HEK293 (cell line): ENCODE data around the gene MED10.

Experiments used
- CTCF ChIA-PET: fragments of 350-600 bp; formaldehyde crosslinking; extraction: SDS; loops from one replicate; lab custom pipeline; 2021; ENCODE audit warnings: antibody characterized with exemption; lab: Yijun Ruan, JAX
- POLR2A ChIA-PET: fragments of 300-600 bp; formaldehyde crosslinking; extraction: SDS; loops from one replicate; lab custom pipeline; 2020; ENCODE audit warnings: antibody characterized with exemption, inconsistent platforms; lab: Yijun Ruan, JAX
- H3K27ac ChIP-seq: fragments of 200-500 bp; sonication (Bioruptor generic); 2 replicates; pipeline ENCODE4 v1.5.1; 2014; ENCODE audit warnings: low read depth, low read length, control low read depth, inconsistent platforms; ENCODE audit errors: extremely low read depth
- H3K36me3 ChIP-seq, 2 experiments: fragments of 200-500 bp in 1 of 2; sonication (Bioruptor generic) in 1 of 2; 1 replicate in 1 of 2; 2 replicates in 1 of 2; pipeline ENCODE4 v1.5.1; 2014 to 2017; ENCODE audit warnings: inconsistent platforms in 2 of 2, low read length in 2 of 2; ENCODE audit not compliant: control insufficient read depth in 2 of 2, insufficient read depth in 1 of 2
- H3K4me1 ChIP-seq: fragments of 200-500 bp; sonication (Bioruptor generic); 2 replicates; pipeline ENCODE4 v1.5.1; 2014; ENCODE audit warnings: mild to moderate bottlenecking, low read length, inconsistent platforms; ENCODE audit not compliant: control insufficient read depth, insufficient read depth
- H3K4me3 ChIP-seq: 2 replicates; pipeline ENCODE4 v1.5.1; 2011; ENCODE audit warnings: low read depth, mild to moderate bottlenecking, control low read depth, low read length, moderate library complexity
- H3K9me3 ChIP-seq: fragments of 200-500 bp; sonication (Bioruptor generic); 2 replicates; pipeline ENCODE4 v1.5.1; 2014; ENCODE audit warnings: low read depth, low read length, inconsistent platforms; ENCODE audit not compliant: control insufficient read depth, insufficient read depth
- ATF2 ChIP-seq: fragments of 450-650 bp; formaldehyde crosslinking; IDR thresholded peaks from 2 replicates; pipeline ENCODE4 v1.5.1; 2016; ENCODE audit warnings: missing biosample characterization, missing genetic modification characterization, low read depth
- GLI2 ChIP-seq: fragments of 450-650 bp; formaldehyde crosslinking; IDR thresholded peaks from 2 replicates; pipeline ENCODE4; 2017; ENCODE audit warnings: missing biosample characterization, missing genetic modification characterization, low read depth, borderline replicate concordance
- IKZF3 ChIP-seq: fragments of 450-650 bp; IDR thresholded peaks from 2 replicates; pipeline ENCODE4 v1.5.0; 2018; ENCODE audit warnings: missing biosample characterization, mild to moderate bottlenecking, missing genetic modification characterization, moderate library complexity
- MZF1 ChIP-seq: fragments of 450-650 bp; formaldehyde crosslinking; IDR thresholded peaks from 2 replicates; pipeline ENCODE4 v1.5.1; 2017; ENCODE audit warnings: missing biosample characterization, missing genetic modification characterization, borderline replicate concordance
- OSR2 ChIP-seq: fragments of 450-650 bp; formaldehyde crosslinking; IDR thresholded peaks from 2 replicates; pipeline ENCODE4 v1.5.1; 2016; ENCODE audit warnings: missing biosample characterization, missing genetic modification characterization
- PRDM10 ChIP-seq: fragments of 450-650 bp; formaldehyde crosslinking; IDR thresholded peaks from 2 replicates; pipeline ENCODE4 v1.5.1; 2016; ENCODE audit warnings: missing biosample characterization, missing genetic modification characterization
- SP3 ChIP-seq: fragments of 450-650 bp; formaldehyde crosslinking; IDR thresholded peaks from 2 replicates; pipeline ENCODE4 v1.5.1; 2016; ENCODE audit warnings: missing biosample characterization, missing genetic modification characterization
- ZBTB17 ChIP-seq: fragments of 450-650 bp; formaldehyde crosslinking; IDR thresholded peaks from 2 replicates; pipeline ENCODE4 v1.5.1; 2016; ENCODE audit warnings: missing biosample characterization, missing genetic modification characterization
- ZBTB20 ChIP-seq: fragments of 450-650 bp; formaldehyde crosslinking; IDR thresholded peaks from 2 replicates; pipeline ENCODE4 v1.5.1; 2016; ENCODE audit warnings: missing biosample characterization, missing genetic modification characterization
- ZBTB26 ChIP-seq: fragments of 450-650 bp; formaldehyde crosslinking; optimal IDR thresholded peaks from 2 replicates; pipeline ENCODE3; 2016; ENCODE audit warnings: missing biosample characterization, mild to moderate bottlenecking, missing genetic modification characterization
- ZNF114 ChIP-seq: fragments of 450-650 bp; formaldehyde crosslinking; IDR thresholded peaks from 2 replicates; pipeline ENCODE4 v1.5.0; 2017; ENCODE audit warnings: missing biosample characterization, missing genetic modification characterization
- ZNF280D ChIP-seq: fragments of 450-650 bp; formaldehyde crosslinking; IDR thresholded peaks from 2 replicates; pipeline ENCODE4 v1.5.1; 2016; ENCODE audit warnings: missing biosample characterization, missing genetic modification characterization
- ZNF311 ChIP-seq: fragments of 450-650 bp; formaldehyde crosslinking; IDR thresholded peaks from 2 replicates; pipeline ENCODE4 v1.5.1; 2017; ENCODE audit warnings: missing biosample characterization, missing genetic modification characterization, borderline replicate concordance
- ZNF362 ChIP-seq: fragments of 450-650 bp; formaldehyde crosslinking; IDR thresholded peaks from 2 replicates; pipeline ENCODE4 v1.5.1; 2016; ENCODE audit warnings: missing biosample characterization, missing genetic modification characterization
- ZNF391 ChIP-seq: fragments of 450-650 bp; formaldehyde crosslinking; IDR thresholded peaks from 2 replicates; pipeline ENCODE4 v1.5.1; 2016; ENCODE audit warnings: low read depth, missing biosample characterization, missing genetic modification characterization, borderline replicate concordance
- ZNF514 ChIP-seq: fragments of 450-650 bp; formaldehyde crosslinking; IDR thresholded peaks from 2 replicates; pipeline ENCODE4 v1.5.1; 2016; ENCODE audit warnings: missing biosample characterization, missing genetic modification characterization
- ZNF580 ChIP-seq: fragments of 450-650 bp; formaldehyde crosslinking; IDR thresholded peaks from 2 replicates; pipeline ENCODE4 v1.5.1; 2016; ENCODE audit warnings: missing biosample characterization, missing genetic modification characterization
- ZNF585B ChIP-seq: fragments of 450-650 bp; formaldehyde crosslinking; IDR thresholded peaks from 2 replicates; pipeline ENCODE4 v1.5.1; 2016; ENCODE audit warnings: missing biosample characterization, missing genetic modification characterization
- ZNF785 ChIP-seq: fragments of 450-650 bp; formaldehyde crosslinking; IDR thresholded peaks from 2 replicates; pipeline ENCODE4 v1.5.1; 2016; ENCODE audit warnings: missing biosample characterization, missing genetic modification characterization
- ZSCAN16 ChIP-seq: fragments of 450-650 bp; formaldehyde crosslinking; IDR thresholded peaks from 2 replicates; pipeline ENCODE4 v1.5.1; 2016; ENCODE audit warnings: missing biosample characterization, missing genetic modification characterization

The MED10 gene

GRCh38 chr5:6394429-6395101, 16.2 kb upstream of the MED10 start:
- H3K27ac ChIP-seq: no peak overlapping the region
- H3K9me3 ChIP-seq: no peaks in the 10 kb centered on the region
- ChIA-PET CTCF (interaction anchor here (0.5 kb wide), 1 partner anchor 41 kb away, joined by 3 read pairs; no protein-coding TSS in a partner anchor), POLR2A (no interaction called here)
- no peak overlapping the region for H3K4me3 ChIP-seq
- no peaks in the 10 kb centered on the region for H3K4me1 ChIP-seq
- H3K36me3 ChIP-seq: no peaks in the 10 kb centered on the region
- TF ChIP-seq ATF2 (tag by site-specific recombination) (no peak), ZNF785 (tag by site-specific recombination) (no peak), ZNF280D (no peak), ZSCAN16 (tag by site-specific recombination) (no peak), ZBTB17 (tag by site-specific recombination) (no peak), ZNF362 (no peak), GLI2 (tag by site-specific recombination) (no peak), ZNF580 (tag by site-specific recombination) (no peak), ZNF311 (tag by site-specific recombination) (no peak), ZBTB26 (no peak)

- Histone ChIP-seq H3K4me3 (no peak overlapping the region), H3K27ac (no peak overlapping the region), H3K4me1 (no peaks in the 10 kb centered on the region)
- TF ChIP-seq ZNF514 (tag by site-specific recombination): no peak
- no peak for TF ChIP-seq OSR2 (tag by site-specific recombination)
- TF ChIP-seq MZF1: no peak
- TF ChIP-seq ZNF114: no peak
- TF ChIP-seq SP3 (tag by site-specific recombination): no peak
- TF ChIP-seq PRDM10 (tag by site-specific recombination): no peak
- no peak for TF ChIP-seq ZNF391 (tag by site-specific recombination)
- TF ChIP-seq IKZF3 (tag by site-specific recombination): no peak
- TF ChIP-seq ZNF585B (tag by site-specific recombination): no peak
- no peak for TF ChIP-seq ZBTB20 (tag by site-specific recombination)
- TF ChIP-seq, all 188 proteins: peak for 0
- POLR2A ChIA-PET: no interaction called here
- Histone ChIP-seq H3K36me3 (no peaks in the 10 kb centered on the region), H3K9me3 (no peaks in the 10 kb centered on the region)
- CTCF ChIA-PET: interaction anchor here (0.6 kb wide), 1 partner anchor 9 kb away, joined by 3 read pairs; no protein-coding TSS in a partner anchor
Measured at GRCh38 chr5:6393596-6394194, 15.3 kb upstream of the MED10 start.
